ENCODE measurements around the gene RNPS1. TPM values are rescaled to one million over a fixed set of nuclear protein-coding genes. Genes with fewer than 3 reads are reported as not detected.

The RNPS1 gene
- total RNA-seq, 2 experiments from 2014 or later: 225 to 339 TPM

GRCh38 chr16:2308089-2308962 is 40.4 kb upstream of the RNPS1 start:
- H3K9me2 ChIP-seq (ENCODE audit: insufficient read depth, low read length): no peaks in the 10 kb centered on the region
- ChIA-PET POLR2A (no interaction called here), CTCF (ENCODE audit: unreplicated experiment) (no interaction called here)
- intact Hi-C loops (cut with micrococcal nuclease; ENCODE audit: unreplicated experiment): no loop called here
- no peaks in the 10 kb centered on the region for H3K36me3 ChIP-seq (ENCODE audit: insufficient read depth, low read length)
- H4K20me1 ChIP-seq (ENCODE audit: insufficient read depth, low read length): no peaks in the 10 kb centered on the region
- no peak overlapping the region for H2AFZ ChIP-seq (ENCODE audit: low read length)
- DNase-seq (ENCODE audit: low spot score): no peak
- H3K79me2 ChIP-seq (ENCODE audit: insufficient read depth, low read depth, low read length): no peaks in the 10 kb centered on the region
- no peak for TF ChIP-seq EZH2phosphoT487 (IDR thresholded peaks at IDR 0.05; ENCODE audit: borderline replicate concordance, low read depth, low read length)
- no peak for TF ChIP-seq CTCF (conservative IDR thresholded peaks at IDR 0.05; ENCODE audit: low read length)
- no TSS peak for BruUV-seq (replicated peaks)
- H3K9me3 ChIP-seq (ENCODE audit: low read length): no peaks in the 10 kb centered on the region
- no peak overlapping the region for H3K4me2 ChIP-seq (ENCODE audit: low read length)
- no peak overlapping the region for H3K27ac ChIP-seq (ENCODE audit: low read depth, low read length, poor library complexity, severe bottlenecking)
- no peak overlapping the region for H3K4me3 ChIP-seq (ENCODE audit: low read depth, low read length, poor library complexity, severe bottlenecking)
- no peaks in the 10 kb centered on the region for H3K4me1 ChIP-seq (ENCODE audit: insufficient read depth, low read length, poor library complexity, severe bottlenecking)

GRCh38 chr16:2299915-2300192 is 31.9 kb upstream of the RNPS1 start:
- Histone ChIP-seq H3K27ac (ENCODE audit: low read depth, low read length, poor library complexity, severe bottlenecking) (no peak overlapping the region), H3K4me1 (ENCODE audit: insufficient read depth, low read length, poor library complexity, severe bottlenecking) (no peaks in the 10 kb centered on the region), H3K9me3 (ENCODE audit: low read length) (no peaks in the 10 kb centered on the region), H2AFZ (ENCODE audit: low read length) (no peak overlapping the region), H3K36me3 (ENCODE audit: insufficient read depth, low read length) (no peaks in the 10 kb centered on the region), H3K4me2 (ENCODE audit: low read length) (no peak overlapping the region), H3K9me2 (ENCODE audit: insufficient read depth, low read length) (no peaks in the 10 kb centered on the region), H3K4me3 (ENCODE audit: low read depth, low read length, poor library complexity, severe bottlenecking) (no peak overlapping the region), H4K20me1 (ENCODE audit: insufficient read depth, low read length) (no peaks in the 10 kb centered on the region), H3K79me2 (ENCODE audit: insufficient read depth, low read depth, low read length) (no peaks in the 10 kb centered on the region)
- no TSS peak for BruUV-seq (replicated peaks)
- no peak for DNase-seq (ENCODE audit: low spot score)
- TF ChIP-seq CTCF (conservative IDR thresholded peaks at IDR 0.05; ENCODE audit: low read length): no peak
- TF ChIP-seq EZH2phosphoT487 (IDR thresholded peaks at IDR 0.05; ENCODE audit: borderline replicate concordance, low read depth, low read length): no peak
- intact Hi-C loops (cut with micrococcal nuclease; ENCODE audit: unreplicated experiment): no loop called here
- POLR2A ChIA-PET: no interaction called here
- CTCF ChIA-PET (ENCODE audit: unreplicated experiment): no interaction called here

GRCh38 chr16:2299121-2299914 is 31.4 kb upstream of the RNPS1 start:
- no peak overlapping the region for H3K4me3 ChIP-seq (ENCODE audit: low read depth, low read length, poor library complexity, severe bottlenecking)
- no peaks in the 10 kb centered on the region for H4K20me1 ChIP-seq (ENCODE audit: insufficient read depth, low read length)
- TF ChIP-seq EZH2phosphoT487 (IDR thresholded peaks at IDR 0.05; ENCODE audit: borderline replicate concordance, low read depth, low read length): no peak
- TF ChIP-seq CTCF (conservative IDR thresholded peaks at IDR 0.05; ENCODE audit: low read length): no peak
- H2AFZ ChIP-seq (ENCODE audit: low read length): no peak overlapping the region
- no peaks in the 10 kb centered on the region for H3K4me1 ChIP-seq (ENCODE audit: insufficient read depth, low read length, poor library complexity, severe bottlenecking)
- CTCF ChIA-PET (ENCODE audit: unreplicated experiment): no interaction called here
- DNase-seq (ENCODE audit: low spot score): no peak
- no TSS peak for BruUV-seq (replicated peaks)
- no peaks in the 10 kb centered on the region for H3K9me2 ChIP-seq (ENCODE audit: insufficient read depth, low read length)
- H3K27ac ChIP-seq (ENCODE audit: low read depth, low read length, poor library complexity, severe bottlenecking): no peak overlapping the region
- POLR2A ChIA-PET: no interaction called here
- no peaks in the 10 kb centered on the region for H3K9me3 ChIP-seq (ENCODE audit: low read length)
- no peaks in the 10 kb centered on the region for H3K79me2 ChIP-seq (ENCODE audit: insufficient read depth, low read depth, low read length)
- no peaks in the 10 kb centered on the region for H3K36me3 ChIP-seq (ENCODE audit: insufficient read depth, low read length)
- H3K4me2 ChIP-seq (ENCODE audit: low read length): no peak overlapping the region
- intact Hi-C loops (cut with micrococcal nuclease; ENCODE audit: unreplicated experiment): no loop called here

Data from OCI-LY7 (cell line).